Activated T-helper 9 cell treated with anti-CD3 and anti-CD28 coated beads, Interleukin-2, amount 50 U/mL, for 16 hours (primary cell): ENCODE measurements around the gene SIGLECL1.

ENCODE experiments used
- DNase-seq: peaks from one replicate; pipeline ENCODE4 v3.0.0-alpha.2; 2020; ENCODE audit warnings: low read depth

Gene SIGLECL1

DNA sequence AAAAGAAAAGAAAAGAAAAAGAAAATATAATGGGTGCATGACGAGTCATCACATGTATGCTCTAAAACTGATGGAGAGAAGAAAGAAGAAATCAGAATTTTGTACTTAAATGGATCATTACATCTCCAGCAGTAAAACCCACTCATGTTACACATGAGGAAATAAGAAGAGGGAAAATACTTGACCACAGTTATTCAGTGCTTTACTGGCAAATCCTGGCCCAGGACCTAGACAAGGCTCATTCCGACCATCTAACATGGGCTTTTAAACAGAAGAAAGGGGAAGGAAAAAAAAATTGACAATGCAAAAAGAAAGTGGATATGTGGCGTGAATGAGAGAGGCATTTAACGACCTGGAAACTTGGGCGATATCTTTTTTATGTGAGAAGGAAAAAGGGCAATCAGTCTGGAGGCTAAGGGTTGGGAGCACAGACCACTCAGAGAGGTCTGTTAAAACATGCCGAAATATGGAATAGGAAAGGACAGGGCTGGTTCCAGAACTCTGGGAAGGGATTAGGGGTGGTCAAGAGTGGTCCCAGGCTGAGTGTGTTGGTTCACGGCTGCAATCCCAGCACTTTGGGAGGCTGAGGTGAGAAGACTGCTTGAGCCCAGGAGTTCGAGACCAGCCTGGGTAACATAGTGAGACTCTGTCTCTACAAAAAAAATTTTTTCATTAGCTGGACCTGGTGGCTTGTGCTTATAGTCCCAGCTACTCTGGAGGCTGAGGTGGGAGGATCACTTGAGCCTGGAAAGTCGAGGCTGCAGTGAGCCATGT, 1.6 kb downstream of the SIGLECL1 start:
- no peak for DNase-seq

- DNase-seq = no peak
These were observed 2.4 kb downstream of the SIGLECL1 start for GRCh38 chr19:51253088-51253806.

DNA sequence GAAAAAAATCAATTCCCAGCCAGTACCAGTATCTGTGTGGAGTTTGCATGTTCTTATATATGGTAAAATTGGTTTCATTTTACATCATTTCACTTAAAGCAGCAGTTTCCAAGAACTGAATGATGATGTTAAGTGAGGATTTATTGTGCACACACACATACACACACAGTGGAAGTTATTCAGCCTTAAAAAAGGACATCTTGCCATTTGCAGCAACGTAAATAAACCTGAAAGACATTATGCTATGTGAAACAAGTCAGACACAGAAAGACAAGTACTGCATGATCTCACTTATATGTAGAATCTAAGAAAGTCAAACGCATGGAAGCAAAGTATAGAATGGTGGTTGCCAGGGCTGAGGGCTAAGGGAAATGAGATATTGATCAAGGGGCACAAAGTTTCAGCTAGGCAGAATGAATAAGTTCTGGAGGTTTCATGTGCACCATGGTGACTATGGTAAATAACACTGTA, 5.3 kb downstream of the SIGLECL1 start:
- no peak for DNase-seq

GRCh38 chr19:51257471-51257870, 6.6 kb downstream of the SIGLECL1 start:
- no peak for DNase-seq

DNA sequence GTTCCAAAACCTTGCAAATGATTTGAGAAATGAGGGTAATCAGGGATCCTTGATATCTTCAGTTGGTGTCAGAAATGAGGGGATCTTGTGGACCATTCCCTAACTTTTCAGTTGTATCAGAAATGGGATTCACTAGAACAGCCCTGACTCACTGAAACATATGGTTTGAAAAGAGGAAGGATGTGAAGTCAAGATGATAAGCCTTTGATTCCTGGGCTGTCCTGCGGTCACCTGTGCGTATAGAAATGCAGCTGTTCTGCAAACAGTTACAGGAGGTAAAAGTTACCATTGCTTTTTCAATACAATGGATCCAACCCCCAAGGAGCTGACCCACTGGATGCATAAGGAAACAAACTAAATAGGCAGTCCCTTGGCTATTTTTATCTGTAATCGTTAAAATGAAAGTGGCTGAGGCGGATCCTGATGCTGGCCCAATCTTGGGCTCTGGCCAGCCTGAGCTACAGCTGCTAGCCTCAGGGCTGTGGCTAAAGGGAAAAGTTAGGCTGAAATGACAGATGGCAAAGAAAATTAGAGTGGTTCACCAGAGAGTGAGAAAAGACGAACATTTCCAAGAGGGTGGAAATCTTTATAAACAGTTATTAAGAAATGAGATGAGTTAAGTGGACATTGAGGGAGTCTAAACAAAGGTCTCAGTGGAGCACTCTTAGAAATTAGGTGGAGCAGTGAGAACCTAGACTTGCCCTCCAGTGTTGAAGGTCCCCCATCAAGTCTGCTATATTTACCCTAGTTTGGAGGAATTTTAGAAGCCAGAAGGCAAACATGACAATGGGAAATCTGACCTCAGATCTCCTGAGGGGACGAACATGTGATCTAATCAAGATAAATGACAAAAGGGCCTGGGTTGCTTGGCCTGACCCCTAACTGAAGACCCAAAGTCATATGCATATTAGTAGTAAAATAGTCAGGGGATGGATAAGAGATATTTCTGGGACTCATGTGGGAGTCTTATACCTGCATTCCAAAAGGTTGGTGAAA, 7.6 kb downstream of the SIGLECL1 start:
- no peak for DNase-seq

GRCh38 chr19:51259348-51260245, 8.7 kb downstream of the SIGLECL1 start:
- peak; percentile 6 for DNase-seq

- no peak for DNase-seq
These were observed 12.9 kb downstream of the SIGLECL1 start for GRCh38 chr19:51263808-51264207.

DNA sequence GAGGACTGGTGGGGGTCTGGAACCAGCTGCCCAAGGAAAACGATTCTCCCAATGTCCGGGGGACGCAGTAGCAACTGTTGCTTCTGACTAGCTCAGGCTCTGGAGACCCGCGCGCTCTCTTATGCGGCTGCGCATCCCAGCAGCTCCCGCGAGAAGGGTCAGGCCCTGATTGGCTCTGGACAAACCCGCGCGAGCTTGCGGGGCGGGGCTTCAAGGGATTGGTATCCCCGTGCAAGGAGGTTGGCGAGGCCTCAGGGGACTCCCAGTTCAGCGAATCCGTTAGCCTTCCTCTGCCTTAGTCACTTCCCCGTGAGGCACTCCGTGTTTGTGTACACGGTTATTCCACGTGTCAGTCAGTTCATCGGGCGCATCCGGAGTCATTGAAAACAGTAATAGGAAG, 20.2 kb downstream of the SIGLECL1 start:
- no peak for DNase-seq

GRCh38 chr19:51272183-51272810, 21.4 kb downstream of the SIGLECL1 start:
- no peak for DNase-seq

- no peak for DNase-seq
These were observed 23.3 kb downstream of the SIGLECL1 start for GRCh38 chr19:51274049-51274770.

DNA sequence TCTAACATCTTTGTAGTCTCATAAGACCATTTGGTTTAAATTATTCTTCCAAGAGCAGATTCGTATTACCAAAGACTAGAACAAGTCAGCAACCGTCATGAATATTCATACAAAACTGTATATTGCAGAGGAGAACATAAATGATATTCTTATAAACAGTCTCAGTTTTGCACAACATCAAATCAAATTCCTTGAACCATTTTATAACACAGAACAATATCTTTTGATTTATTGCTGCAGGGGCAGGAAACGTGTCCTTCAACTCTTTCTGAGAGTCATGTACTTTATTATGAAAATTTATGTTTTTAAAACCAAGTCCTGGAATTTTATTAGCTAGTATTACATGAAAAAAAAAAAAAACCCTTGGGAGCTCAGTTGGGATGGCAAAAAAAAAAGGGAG, 26.2 kb downstream of the SIGLECL1 start:
- DNase-seq = no peak

- no peak for DNase-seq
These were observed 31.5 kb downstream of the SIGLECL1 start for GRCh38 chr19:51282335-51282734.

- DNase-seq = no peak
These were observed 34.8 kb downstream of the SIGLECL1 start for GRCh38 chr19:51285682-51286081.

DNA sequence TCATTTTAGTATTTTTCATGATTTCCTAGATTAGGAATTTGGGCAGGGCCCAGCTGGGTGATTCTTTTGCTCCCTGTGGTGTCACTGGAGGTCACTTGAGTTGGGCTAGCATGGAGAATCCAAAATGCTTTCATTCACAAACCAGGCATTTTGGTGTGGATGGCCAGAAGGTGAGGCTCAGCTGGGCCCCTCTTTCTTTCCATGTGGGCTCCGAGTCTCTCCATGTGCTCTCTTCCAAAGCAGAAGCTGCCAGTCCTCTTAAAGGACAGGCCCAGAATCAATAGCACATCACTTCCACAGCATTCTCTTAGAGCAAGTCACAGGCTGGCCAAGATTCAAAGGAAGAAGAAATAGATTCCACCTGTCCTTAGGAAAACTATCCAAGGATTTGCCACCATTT, 38.8 kb downstream of the SIGLECL1 start:
- no peak for DNase-seq

DNA sequence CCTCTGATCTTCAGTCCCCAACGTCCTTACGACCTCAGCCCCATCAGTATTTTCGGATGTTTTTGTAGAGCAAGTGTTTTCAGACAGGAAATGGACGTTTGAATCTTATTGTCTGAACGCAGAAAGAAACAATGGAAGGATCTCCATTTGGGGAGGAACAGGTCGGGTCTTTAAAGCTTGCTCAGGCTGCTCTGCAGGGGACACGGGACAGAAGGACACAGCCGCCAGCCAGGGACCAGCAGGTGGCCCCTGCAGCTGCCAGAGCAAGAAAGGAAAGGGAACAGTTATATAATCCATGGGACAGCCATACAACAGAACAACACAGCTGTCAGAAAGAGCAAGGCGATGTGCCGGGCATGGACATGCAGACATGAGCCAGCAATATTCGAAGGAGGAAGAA, 42.1 kb downstream of the SIGLECL1 start:
- no peak for DNase-seq

- DNase-seq = no peak
These were observed 42.8 kb downstream of the SIGLECL1 start for GRCh38 chr19:51293571-51294210.

GRCh38 chr19:51294211-51294976, 43.5 kb downstream of the SIGLECL1 start:
- no peak for DNase-seq

- no peak for DNase-seq
These were observed 44.1 kb downstream of the SIGLECL1 start for GRCh38 chr19:51294977-51295375.
